ENCODE measurements around the gene SMARCB1. TPM values are rescaled to one million over a fixed set of nuclear protein-coding genes. Genes with fewer than 3 reads are reported as not detected.

The SMARCB1 gene
- total RNA-seq (2014; rRNA removed; shearing (Covaris generic); ENCODE audit: low replicate concordance): 70.8 and 109 TPM in 2 replicates

- no peaks in the 10 kb centered on the region for H3K9me3 ChIP-seq
- no peaks in the 10 kb centered on the region for H3K27me3 ChIP-seq
- DNase-seq: peak; percentile 87
- peak within 1 kb of the TSS; percentile 91 for H3K4me3 ChIP-seq
- H3K36me3 ChIP-seq: peaks cover 16% of the 10 kb centered on the region
Measured at GRCh38 chr22:23786752-23787599, at the start of gene SMARCB1. Gene SMARCB1, plus strand, starts transcription at chr22:23786966. Its CDS starts 204 bp downstream, at chr22:23787170.

DNA sequence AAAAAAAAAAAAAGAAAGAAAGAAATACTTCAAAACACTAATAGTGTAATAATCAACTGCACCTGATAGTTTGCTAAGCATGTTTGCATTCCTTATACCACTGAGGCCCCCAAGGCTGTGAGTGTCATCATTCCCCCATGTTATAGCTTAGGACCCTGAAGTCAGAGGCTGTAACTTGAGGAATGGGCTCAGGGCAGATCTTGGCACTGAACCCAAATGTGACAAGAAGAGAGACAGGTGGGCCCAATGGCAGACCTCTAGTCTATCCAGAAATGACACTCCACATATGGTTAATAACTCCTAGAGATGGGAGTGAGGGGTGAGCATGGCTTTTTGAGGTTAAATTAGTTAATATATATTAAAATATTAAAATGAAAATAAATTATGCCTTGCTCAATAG, 49.1 kb upstream of the SMARCB1 start:
- Histone ChIP-seq H3K9me3 (no peaks in the 10 kb centered on the region), H3K36me3 (no peaks in the 10 kb centered on the region), H3K27me3 (no peaks in the 10 kb centered on the region), H3K4me3 (no peak overlapping the region)
- no peak for DNase-seq

DNA sequence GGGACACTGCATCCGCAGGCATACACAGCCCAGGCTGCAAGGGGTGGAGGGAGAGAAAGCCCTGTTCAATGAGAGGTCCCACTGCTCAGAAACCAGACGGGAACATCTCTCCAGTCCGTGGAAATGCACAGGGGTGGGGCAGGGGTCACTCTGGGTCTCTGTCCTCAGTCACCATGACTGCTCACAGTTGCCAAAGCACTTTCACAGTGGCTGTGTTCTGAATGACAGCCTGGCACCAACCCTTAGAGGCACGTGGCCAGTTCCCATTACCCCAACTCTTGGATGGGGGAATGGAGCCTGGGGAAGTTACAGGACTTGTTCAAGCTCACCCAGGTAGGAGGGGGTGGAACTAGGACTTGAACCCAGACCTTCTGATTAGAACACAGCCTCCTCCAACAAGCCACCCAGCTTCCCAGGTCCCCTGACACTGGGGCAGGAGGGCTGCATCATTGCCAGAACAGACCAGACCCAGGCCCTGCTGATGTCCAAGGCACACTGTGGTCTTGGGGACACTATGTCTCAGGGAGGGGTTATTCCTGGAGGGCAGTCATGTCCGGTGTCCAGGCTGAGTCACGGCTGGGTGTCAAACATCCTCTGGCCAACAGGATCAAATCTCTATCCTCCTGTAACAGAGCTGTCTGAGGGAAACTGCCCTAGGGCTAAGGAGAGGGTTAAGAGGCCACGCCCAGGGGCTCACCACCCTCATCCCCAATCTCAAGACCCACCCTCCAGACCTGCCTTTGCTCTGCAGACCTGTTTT, 44.1 kb upstream of the SMARCB1 start:
- DNase-seq: no peak
- peaks cover 9% of the 10 kb centered on the region for H3K36me3 ChIP-seq
- no peaks in the 10 kb centered on the region for H3K9me3 ChIP-seq

GRCh38 chr22:23743303-23743705, 43.5 kb upstream of the SMARCB1 start:
- H3K4me3 ChIP-seq: no peak overlapping the region
- no peak for DNase-seq
- no peaks in the 10 kb centered on the region for H3K9me3 ChIP-seq
- peaks cover 9% of the 10 kb centered on the region for H3K36me3 ChIP-seq
- no peaks in the 10 kb centered on the region for H3K27me3 ChIP-seq

More for the DNA sequence above, 44.1 kb upstream of the SMARCB1 start:
- Histone ChIP-seq H3K4me3 (no peak overlapping the region), H3K27me3 (no peaks in the 10 kb centered on the region)

DNA sequence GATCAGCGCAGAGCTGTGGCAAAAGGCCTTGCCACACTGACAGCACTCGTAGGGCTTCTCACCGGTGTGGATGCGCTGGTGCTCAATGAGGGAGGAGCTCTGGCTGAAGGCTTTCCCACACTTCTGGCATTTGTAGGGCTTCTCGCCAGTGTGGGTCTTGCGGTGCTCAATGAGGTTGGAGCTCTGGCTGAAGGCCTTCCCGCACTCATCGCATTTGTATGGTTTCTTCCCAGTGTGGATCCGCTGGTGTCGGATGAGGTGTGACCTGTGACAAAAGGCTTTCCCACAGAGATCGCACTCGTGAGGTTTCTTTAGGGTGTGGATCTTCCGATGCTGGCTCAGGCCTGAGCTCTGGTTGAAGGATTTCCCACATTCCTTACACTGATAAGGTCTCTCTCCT, 42.8 kb upstream of the SMARCB1 start:
- no peaks in the 10 kb centered on the region for H3K27me3 ChIP-seq
- no peak overlapping the region for H3K4me3 ChIP-seq
- no peaks in the 10 kb centered on the region for H3K9me3 ChIP-seq
- DNase-seq: no peak
- H3K36me3 ChIP-seq: peaks cover 9% of the 10 kb centered on the region

GRCh38 chr22:23744485-23744884, 42.3 kb upstream of the SMARCB1 start:
- Histone ChIP-seq H3K36me3 (peaks cover 9% of the 10 kb centered on the region), H3K4me3 (no peak overlapping the region), H3K27me3 (no peaks in the 10 kb centered on the region), H3K9me3 (no peaks in the 10 kb centered on the region)
- no peak for DNase-seq

GRCh38 chr22:23745791-23746190, 41.0 kb upstream of the SMARCB1 start:
- no peak for DNase-seq
- peaks cover 9% of the 10 kb centered on the region for H3K36me3 ChIP-seq
- H3K4me3 ChIP-seq: no peak overlapping the region
- no peaks in the 10 kb centered on the region for H3K9me3 ChIP-seq
- H3K27me3 ChIP-seq: no peaks in the 10 kb centered on the region

DNA sequence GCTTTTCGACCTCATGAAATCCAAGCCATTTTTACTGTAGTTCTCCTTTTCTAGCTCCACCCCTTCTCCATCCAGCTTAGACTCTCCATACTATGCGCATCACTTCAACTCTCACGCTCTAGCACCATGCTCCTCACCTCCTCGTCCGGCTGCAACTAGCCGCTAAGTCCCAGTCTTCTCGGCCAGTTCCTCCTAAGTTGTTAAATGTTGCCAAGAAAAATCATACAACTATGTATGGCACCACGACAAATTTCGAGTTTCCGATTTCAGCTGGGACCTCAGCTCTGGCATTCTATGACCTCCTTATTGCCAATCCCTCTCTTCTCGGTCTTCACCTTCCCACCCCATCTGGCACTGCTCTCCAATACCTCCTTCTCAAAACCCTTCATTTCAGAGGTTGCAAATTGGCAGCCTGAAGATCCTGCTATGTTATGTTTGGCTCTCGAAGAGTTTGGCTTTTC, 36.9 kb upstream of the SMARCB1 start:
- Histone ChIP-seq H3K9me3 (no peaks in the 10 kb centered on the region), H3K4me3 (peak overlapping the region; percentile 84), H3K36me3 (no peaks in the 10 kb centered on the region; the same call in 1 of the 2 replicates), H3K27me3 (no peaks in the 10 kb centered on the region)
- DNase-seq: peak; percentile 26

DNA sequence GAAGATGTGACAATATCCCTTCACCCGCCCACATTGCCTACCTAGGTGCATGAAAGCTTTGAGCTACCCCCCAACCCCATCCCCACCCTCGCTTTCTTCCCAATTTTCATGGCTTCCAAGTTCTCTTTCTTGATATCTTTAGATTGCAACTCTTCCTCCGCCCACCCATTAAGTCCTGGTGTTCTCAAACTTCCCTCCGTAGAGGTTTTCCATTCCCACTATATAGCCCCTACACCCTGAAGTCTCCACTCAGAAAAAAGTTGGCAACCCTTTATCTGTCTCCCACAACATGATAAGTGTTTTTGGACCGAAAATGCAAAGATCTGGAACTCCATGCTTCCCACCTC, 36.4 kb upstream of the SMARCB1 start:
- Histone ChIP-seq H3K9me3 (no peaks in the 10 kb centered on the region), H3K36me3 (no peaks in the 10 kb centered on the region), H3K27me3 (no peaks in the 10 kb centered on the region), H3K4me3 (peak overlapping the region; percentile 84)
- DNase-seq: no peak

- no peaks in the 10 kb centered on the region for H3K27me3 ChIP-seq
- DNase-seq: peak; percentile 81
- H3K36me3 ChIP-seq: no peaks in the 10 kb centered on the region
- no peaks in the 10 kb centered on the region for H3K9me3 ChIP-seq
- H3K4me3 ChIP-seq: peak within 1 kb of the TSS; percentile 84
Measured at GRCh38 chr22:23750714-23751440, 35.9 kb upstream of the SMARCB1 start, which contains the start of gene ZNF70. Gene ZNF70, minus strand, starts transcription at chr22:23751112. Its CDS starts 5,972 bp downstream, at chr22:23745140.

DNA sequence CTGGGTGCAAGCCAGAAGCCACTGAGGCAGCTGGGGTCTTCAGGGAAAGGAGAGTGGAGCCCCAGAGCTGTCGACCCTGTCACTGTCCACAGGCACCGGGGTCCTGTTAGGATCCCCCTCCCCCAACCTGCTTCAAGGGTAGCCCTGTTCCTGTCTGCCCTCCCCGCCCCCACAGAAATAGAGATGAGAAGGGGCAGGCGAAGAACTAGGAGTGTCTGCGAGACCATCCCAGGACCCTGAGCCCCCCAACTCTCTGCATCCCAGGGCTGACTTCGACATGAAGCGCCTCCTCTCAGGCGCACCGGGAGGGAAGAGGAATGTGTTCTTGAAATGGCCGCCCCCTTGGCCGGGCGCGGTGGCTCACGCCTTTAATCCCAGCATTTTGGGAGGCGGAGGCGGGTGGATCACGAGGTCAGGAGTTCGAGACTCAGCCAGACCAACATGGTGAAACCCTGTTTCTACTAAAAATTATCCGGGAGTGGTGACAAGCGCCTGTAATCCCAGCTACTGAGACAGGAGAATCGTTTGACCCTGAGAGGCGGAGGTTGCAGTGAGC, 35.2 kb upstream of the SMARCB1 start:
- peak; percentile 27 for DNase-seq
- Histone ChIP-seq H3K27me3 (no peaks in the 10 kb centered on the region), H3K9me3 (no peaks in the 10 kb centered on the region)

DNA sequence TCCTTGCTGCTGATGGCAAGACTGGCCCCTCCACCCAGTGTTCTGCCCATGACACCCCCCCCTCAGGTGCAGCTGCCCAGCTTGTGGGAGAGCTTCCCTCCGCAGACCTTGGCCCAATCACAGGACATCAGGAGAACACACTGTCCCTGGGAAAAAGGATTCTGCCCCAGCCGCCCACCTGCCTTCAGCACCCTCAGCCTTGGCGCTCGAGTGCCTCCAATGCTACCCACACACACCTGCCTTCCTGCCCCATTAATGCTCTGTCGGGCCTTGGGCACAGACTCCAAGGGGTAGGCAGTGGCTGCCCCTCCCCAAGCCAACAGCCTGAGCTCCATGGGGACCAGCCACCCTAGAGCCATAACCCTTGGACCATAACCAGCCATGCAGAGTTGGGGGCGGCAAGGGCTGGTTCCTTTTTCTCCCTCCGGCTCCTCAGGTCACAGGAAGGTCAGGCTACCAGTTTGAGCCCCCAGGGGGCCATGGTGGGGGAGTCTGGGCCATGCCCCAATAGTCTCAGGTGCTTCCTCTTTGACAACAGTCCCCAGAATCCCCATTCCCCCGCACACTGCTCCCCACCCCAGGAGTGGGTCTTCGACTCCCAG, 34.6 kb upstream of the SMARCB1 start:
- no peak for DNase-seq
- no peaks in the 10 kb centered on the region for H3K36me3 ChIP-seq
- no peaks in the 10 kb centered on the region for H3K27me3 ChIP-seq

More for the DNA sequence above, 35.2 kb upstream of the SMARCB1 start:
- no peaks in the 10 kb centered on the region for H3K36me3 ChIP-seq
- peak overlapping the region; percentile 84 for H3K4me3 ChIP-seq

DNA sequence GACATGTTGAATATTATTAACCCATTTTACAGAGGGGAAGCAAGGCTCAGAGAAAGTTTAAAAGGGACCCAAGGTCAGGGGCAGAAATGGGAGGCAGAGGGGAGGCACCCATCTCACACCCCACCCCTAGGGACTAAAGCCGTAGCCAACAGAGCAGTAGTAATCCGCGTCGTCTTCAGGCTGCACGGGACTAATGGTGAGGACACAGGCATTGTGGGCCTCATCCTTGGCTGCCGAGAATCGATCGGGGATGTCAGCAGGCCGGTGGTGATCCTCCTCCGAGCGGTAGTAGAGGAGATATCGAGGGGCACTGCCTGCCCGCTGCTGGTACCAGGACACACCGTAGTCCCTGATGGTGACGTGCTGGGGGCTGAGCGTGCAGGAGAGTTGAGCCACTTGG, 34.0 kb upstream of the SMARCB1 start:
- DNase-seq: no peak
- Histone ChIP-seq H3K36me3 (no peaks in the 10 kb centered on the region), H3K4me3 (no peak overlapping the region), H3K27me3 (no peaks in the 10 kb centered on the region), H3K9me3 (no peaks in the 10 kb centered on the region)

More for the DNA sequence above, 34.6 kb upstream of the SMARCB1 start:
- Histone ChIP-seq H3K9me3 (no peaks in the 10 kb centered on the region), H3K4me3 (no peak overlapping the region)

GRCh38 chr22:23753385-23753784, 33.4 kb upstream of the SMARCB1 start:
- no peak for DNase-seq
- Histone ChIP-seq H3K4me3 (no peak overlapping the region), H3K27me3 (no peaks in the 10 kb centered on the region), H3K36me3 (no peaks in the 10 kb centered on the region), H3K9me3 (no peaks in the 10 kb centered on the region)

DNA sequence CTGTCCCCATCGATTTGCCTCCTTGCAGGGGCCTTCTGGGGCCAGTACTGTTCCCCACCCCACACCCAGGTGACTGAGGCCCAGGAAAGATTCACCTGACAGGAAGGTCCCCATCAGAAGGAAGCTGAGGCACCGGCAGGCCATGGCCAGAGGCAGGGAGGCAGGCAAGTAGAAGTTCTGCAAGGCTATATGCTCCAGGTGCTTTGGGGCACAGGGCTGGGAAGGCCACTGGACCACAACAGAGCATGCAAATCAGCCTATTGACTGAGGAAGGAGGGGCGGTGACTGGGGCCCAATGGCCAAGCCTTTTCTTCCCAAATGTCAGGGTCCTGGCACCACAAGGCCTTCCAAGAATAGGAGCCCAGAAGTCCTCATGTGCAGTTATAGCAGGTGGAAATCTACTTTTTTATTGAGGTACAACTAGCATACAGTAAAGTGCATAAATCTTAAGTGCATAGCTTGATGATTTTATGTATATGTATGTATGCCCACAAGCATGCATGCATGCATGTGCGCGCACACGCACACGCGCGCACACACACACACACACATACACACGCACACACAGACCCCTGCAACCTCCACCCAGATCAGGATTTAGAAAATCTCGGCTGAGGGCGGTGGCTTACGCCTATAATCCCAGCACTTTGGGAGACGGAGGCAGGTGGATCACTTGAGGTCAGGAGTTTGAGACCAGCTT, 32.4 kb upstream of the SMARCB1 start, which contains the start of gene VPREB3:
Gene VPREB3 (minus strand): TSS at position 206 of the 700 bp plus-strand sequence. CDS start 62 bp downstream, at position 144.
- Histone ChIP-seq H3K27me3 (no peaks in the 10 kb centered on the region), H3K36me3 (no peaks in the 10 kb centered on the region), H3K4me3 (no peak within 1 kb of the TSS), H3K9me3 (no peaks in the 10 kb centered on the region)
- no peak for DNase-seq
